ENCODE measurements around the gene CDX2.

The CDX2 gene

DNA sequence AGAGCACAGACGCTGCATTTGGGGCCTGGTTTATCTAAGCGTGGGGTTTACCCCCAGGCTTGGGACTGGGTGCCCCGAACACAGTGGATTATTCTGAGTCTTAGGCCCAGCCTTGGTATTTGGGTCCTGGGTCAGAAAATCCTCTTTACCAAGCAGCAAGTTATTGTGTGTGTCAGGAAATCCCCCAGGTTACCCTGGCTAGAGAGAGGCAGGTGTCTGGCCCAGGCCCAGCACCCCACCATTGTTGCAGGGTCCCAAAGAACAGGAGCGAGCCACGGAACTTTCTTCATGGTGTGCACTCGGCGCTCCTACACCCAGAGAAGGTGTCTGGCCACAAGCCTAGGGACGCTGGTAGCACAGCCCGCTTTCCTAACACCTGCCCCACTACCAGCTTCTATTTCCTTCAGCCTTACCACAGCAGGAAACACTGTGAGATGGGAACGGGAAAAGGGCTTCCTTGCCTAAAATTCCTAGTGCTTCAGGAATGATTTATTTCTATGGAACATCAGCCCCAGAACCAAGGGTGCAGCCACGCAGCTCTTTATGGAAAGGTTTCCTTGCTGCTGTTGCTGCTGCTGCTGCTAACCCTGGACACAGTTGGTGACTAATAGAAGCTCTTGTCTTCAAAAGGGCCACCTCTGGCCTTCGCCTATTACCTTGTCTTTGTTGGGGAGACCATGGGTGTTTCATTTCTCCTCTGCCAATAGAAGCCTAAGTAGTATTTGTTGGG lies 7.4 kb upstream of the CDX2 start:
- H3K36me3 ChIP-seq: no peaks in the 10 kb centered on the region
- DNase-seq: no peak
- peaks cover 12% of the 10 kb centered on the region for H3K9me3 ChIP-seq (ENCODE audit: severe bottlenecking)
- H3K27me3 ChIP-seq (ENCODE audit: insufficient read depth, low read depth, severe bottlenecking): peaks cover 100% of the 10 kb centered on the region
- no peak overlapping the region for H3K27ac ChIP-seq
- no peak overlapping the region for H3K4me3 ChIP-seq (ENCODE audit: low read depth, low read length)
- TF ChIP-seq, protein P1, sequence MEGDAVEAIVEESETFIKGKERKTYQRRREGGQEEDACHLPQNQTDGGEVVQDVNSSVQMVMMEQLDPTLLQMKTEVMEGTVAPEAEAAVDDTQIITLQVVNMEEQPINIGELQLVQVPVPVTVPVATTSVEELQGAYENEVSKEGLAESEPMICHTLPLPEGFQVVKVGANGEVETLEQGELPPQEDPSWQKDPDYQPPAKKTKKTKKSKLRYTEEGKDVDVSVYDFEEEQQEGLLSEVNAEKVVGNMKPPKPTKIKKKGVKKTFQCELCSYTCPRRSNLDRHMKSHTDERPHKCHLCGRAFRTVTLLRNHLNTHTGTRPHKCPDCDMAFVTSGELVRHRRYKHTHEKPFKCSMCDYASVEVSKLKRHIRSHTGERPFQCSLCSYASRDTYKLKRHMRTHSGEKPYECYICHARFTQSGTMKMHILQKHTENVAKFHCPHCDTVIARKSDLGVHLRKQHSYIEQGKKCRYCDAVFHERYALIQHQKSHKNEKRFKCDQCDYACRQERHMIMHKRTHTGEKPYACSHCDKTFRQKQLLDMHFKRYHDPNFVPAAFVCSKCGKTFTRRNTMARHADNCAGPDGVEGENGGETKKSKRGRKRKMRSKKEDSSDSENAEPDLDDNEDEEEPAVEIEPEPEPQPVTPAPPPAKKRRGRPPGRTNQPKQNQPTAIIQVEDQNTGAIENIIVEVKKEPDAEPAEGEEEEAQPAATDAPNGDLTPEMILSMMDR (IDR thresholded peaks at IDR 0.05; ENCODE audit: low read depth, low read length): no peak

DNA sequence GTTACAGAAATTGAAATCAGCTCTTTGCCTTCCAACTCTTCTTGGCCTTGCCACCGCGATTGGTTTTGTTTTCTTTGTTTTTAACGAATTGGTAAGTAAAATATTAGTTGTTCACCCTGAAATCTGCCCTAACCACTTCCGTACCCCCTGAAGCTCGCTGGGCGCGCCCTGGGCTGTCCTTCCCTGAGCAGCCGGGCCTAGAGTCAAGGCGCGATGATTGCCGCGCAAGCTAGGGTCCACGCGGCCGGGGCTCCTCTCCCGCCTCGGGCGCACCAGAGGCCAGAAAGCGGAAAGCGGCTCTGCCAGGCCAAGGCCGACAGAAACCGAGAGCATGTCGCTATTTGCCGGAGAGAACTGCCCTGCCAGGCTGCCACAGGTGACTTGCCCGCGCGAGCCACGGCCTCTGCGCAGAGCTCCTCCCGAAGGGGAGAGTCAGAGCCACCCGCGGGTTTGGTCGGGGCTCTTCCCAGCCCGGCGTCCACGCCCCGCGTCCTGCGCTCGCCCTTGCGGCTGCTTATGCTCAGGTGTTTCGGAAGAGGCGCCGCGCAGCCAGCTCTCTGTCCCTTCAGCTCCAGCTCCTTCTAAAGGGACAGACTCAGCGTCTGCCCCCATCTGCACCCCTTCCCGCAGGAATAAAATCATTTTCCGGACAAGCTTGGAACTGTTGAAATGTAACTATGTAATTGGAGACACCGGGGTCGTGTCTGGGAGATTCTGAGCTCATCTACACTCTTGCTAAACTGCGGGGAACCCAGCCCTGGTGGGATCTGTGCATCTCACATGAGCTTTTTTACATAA lies 6.6 kb upstream of the CDX2 start:
- H3K4me3 ChIP-seq (ENCODE audit: low read depth, low read length): no peak overlapping the region
- no peak for DNase-seq
- TF ChIP-seq, protein P1 (IDR thresholded peaks at IDR 0.05; ENCODE audit: low read depth, low read length): no peak
- no peaks in the 10 kb centered on the region for H3K36me3 ChIP-seq
- H3K27me3 ChIP-seq (ENCODE audit: insufficient read depth, low read depth, severe bottlenecking): peaks cover 100% of the 10 kb centered on the region
- no peak overlapping the region for H3K27ac ChIP-seq
- H3K9me3 ChIP-seq (ENCODE audit: severe bottlenecking): peaks cover 13% of the 10 kb centered on the region

DNA sequence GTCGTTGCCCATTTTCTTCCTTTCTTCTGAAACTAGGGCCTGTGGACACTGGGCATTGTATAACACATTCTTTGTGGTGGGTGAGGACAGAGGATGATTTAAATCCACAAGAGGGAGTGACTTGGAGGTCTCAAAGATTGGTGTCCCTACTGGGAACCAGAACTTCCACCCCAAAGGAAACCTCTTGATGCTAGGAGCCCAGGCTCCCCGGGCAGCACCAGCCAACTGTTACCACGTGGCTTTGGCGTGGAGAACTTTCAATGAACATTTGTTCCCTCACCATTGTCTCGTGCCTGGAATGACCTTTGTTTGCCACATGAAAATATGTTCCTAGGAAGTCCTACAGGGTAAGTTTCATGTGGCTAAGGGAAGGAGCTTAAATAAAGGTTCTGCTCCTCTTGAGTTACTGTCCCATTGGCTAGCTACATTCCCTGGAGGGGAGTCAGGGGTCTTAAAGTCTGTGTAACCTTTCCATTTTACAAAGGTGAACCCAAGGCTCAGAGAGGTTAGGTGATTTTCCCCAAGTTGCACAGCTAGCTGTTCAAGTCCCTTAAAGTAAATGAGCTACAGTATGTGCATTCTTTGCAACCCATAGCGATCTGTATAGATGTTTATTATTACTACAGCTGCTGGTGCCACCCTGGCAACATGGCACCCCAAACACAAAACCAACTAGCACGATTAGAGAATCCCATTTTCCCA lies 5.0 kb upstream of the CDX2 start:
- H3K9me3 ChIP-seq (ENCODE audit: severe bottlenecking): peaks cover 19% of the 10 kb centered on the region
- peaks cover 100% of the 10 kb centered on the region for H3K27me3 ChIP-seq (ENCODE audit: insufficient read depth, low read depth, severe bottlenecking)
- H3K4me3 ChIP-seq (ENCODE audit: low read depth, low read length): no peak overlapping the region
- no peaks in the 10 kb centered on the region for H3K36me3 ChIP-seq
- H3K27ac ChIP-seq: no peak overlapping the region
- TF ChIP-seq, protein P1 (IDR thresholded peaks at IDR 0.05; ENCODE audit: low read depth, low read length): no peak
- DNase-seq: no peak

DNA sequence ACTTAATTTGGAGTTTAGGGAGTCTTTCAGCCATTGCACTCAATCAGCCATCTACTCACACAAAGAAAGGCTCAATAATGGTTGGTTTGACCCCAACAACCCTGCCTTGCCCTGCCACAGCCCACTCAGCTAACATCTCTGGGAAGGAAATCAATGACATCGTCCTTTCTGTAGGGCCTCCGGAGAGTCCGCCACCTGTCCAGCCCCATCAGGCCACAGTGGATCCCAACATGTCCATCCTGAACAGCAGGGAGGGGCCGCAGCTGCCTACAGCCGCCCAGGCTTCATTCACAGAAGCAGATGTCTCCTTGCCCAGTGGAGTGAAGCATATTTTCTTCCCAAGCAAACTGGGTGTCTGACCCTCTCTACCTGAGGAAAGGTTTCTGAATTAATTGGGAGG lies 4.2 kb upstream of the CDX2 start:
- Histone ChIP-seq H3K9me3 (ENCODE audit: severe bottlenecking) (peaks cover 27% of the 10 kb centered on the region), H3K4me3 (ENCODE audit: low read depth, low read length) (no peak overlapping the region), H3K27ac (no peak overlapping the region), H3K27me3 (ENCODE audit: insufficient read depth, low read depth, severe bottlenecking) (peaks cover 100% of the 10 kb centered on the region), H3K36me3 (no peaks in the 10 kb centered on the region)
- TF ChIP-seq, protein P1 (IDR thresholded peaks at IDR 0.05; ENCODE audit: low read depth, low read length): no peak
- DNase-seq: no peak

DNA sequence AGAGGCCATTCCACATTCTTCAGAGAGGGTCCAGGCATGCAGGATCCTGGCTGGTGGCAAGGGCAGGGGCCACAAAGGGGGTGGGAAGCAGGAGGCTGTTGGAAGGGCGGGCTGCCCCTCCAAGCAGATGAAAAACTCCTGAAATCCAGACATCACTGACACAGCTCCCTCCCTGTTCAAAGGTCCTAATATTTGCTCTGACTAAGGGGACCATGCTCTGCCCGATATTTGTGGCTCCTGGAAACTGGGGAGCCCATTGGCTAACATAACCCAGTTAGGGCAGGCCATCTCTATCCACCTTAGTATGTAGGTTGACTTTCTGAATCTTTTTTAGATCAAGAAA lies 3.3 kb upstream of the CDX2 start:
- Histone ChIP-seq H3K27me3 (ENCODE audit: insufficient read depth, low read depth, severe bottlenecking) (peaks cover 100% of the 10 kb centered on the region), H3K36me3 (no peaks in the 10 kb centered on the region), H3K4me3 (ENCODE audit: low read depth, low read length) (no peak overlapping the region), H3K27ac (no peak overlapping the region), H3K9me3 (ENCODE audit: severe bottlenecking) (peaks cover 27% of the 10 kb centered on the region)
- TF ChIP-seq, protein P1 (IDR thresholded peaks at IDR 0.05; ENCODE audit: low read depth, low read length): no peak
- no peak for DNase-seq
